HEK293T (cell line): ENCODE measurements around the gene C3orf85.

Source experiments
- ARNT ChIP-seq: fragments of 450-650 bp; IDR thresholded peaks from 2 replicates; pipeline ENCODE4 v1.6.1; 2017; ENCODE audit warnings: mild to moderate bottlenecking
- BHLHE40 ChIP-seq: fragments of 450-650 bp; IDR thresholded peaks from 2 replicates; pipeline ENCODE4 v1.6.1; 2016; ENCODE audit warnings: mild to moderate bottlenecking, moderate library complexity, borderline replicate concordance
- CTBP1 ChIP-seq: fragments of 450-650 bp; IDR thresholded peaks from 2 replicates; pipeline ENCODE4 v1.6.1; 2016; ENCODE audit warnings: borderline replicate concordance
- ELF4 ChIP-seq: fragments of 450-650 bp; IDR thresholded peaks from 2 replicates; pipeline ENCODE4 v1.6.1; 2017; ENCODE audit warnings: antibody characterized with exemption
- FOXA1 ChIP-seq: fragments of 450-650 bp; IDR thresholded peaks from 2 replicates; pipeline ENCODE4 v1.6.1; 2016; ENCODE audit warnings: mild to moderate bottlenecking
- FOXK2 ChIP-seq: fragments of 450-650 bp; IDR thresholded peaks from 2 replicates; pipeline ENCODE4 v1.6.1; 2016; ENCODE audit warnings: mild to moderate bottlenecking
- FOXM1 ChIP-seq: fragments of 450-650 bp; IDR thresholded peaks from 2 replicates; pipeline ENCODE4 v1.6.1; 2017; ENCODE audit warnings: mild to moderate bottlenecking, borderline replicate concordance
- HDGF ChIP-seq: fragments of 450-650 bp; IDR thresholded peaks from 2 replicates; pipeline ENCODE4 v1.6.1; 2017; ENCODE audit warnings: antibody characterized with exemption, borderline replicate concordance
- NFRKB ChIP-seq: fragments of 450-650 bp; IDR thresholded peaks from 2 replicates; pipeline ENCODE4 v1.6.1; 2016; ENCODE audit warnings: mild to moderate bottlenecking, moderate library complexity
- PKNOX1 ChIP-seq: fragments of 450-650 bp; IDR thresholded peaks from 2 replicates; pipeline ENCODE4 v1.6.1; 2016
- SP1 ChIP-seq: fragments of 450-650 bp; IDR thresholded peaks from 2 replicates; pipeline ENCODE4 v1.6.1; 2017
- SUZ12 ChIP-seq: fragments of 450-650 bp; IDR thresholded peaks from 2 replicates; pipeline ENCODE4 v1.6.1; 2016; ENCODE audit warnings: mild to moderate bottlenecking
- TARDBP ChIP-seq: fragments of 450-650 bp; IDR thresholded peaks from 2 replicates; pipeline ENCODE4 v1.6.1; 2016
- ZNF384 ChIP-seq: fragments of 450-650 bp; IDR thresholded peaks from 2 replicates; pipeline ENCODE4 v1.6.1; 2016

DNA sequence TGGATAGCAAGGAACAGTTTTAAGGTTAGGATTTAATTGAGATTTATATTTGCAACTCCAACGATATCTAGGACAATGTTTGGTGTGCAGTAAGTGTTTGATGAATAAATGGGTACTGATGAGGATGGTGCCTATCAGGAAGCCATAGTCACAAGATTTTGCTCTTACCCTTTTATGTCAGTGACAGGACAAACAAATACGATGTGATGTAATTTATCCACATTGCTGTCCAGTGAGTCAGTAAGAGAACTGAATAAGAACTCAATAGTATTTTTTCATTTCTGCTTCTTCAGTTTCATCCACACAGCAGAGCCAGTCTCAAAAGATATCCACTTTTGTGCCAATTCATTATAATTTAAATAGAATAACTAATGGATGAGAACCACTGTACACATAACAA is 18.5 kb downstream of the C3orf85 start:
- TF ChIP-seq BHLHE40: no peak
- TF ChIP-seq PKNOX1: no peak
- TF ChIP-seq SUZ12: no peak
- TF ChIP-seq FOXK2: no peak
- TF ChIP-seq SP1: no peak
- TF ChIP-seq ZNF384: no peak
- no peak for TF ChIP-seq ELF4
- TF ChIP-seq NFRKB: no peak
- no peak for TF ChIP-seq FOXM1
- no peak for TF ChIP-seq TARDBP
- no peak for TF ChIP-seq FOXA1
- TF ChIP-seq ARNT: no peak
- no peak for TF ChIP-seq CTBP1
- no peak for TF ChIP-seq HDGF
